Psoas muscle (tissue), 8 donors: ENCODE results near the gene THAP8. TPM values are rescaled to one million over a fixed set of nuclear protein-coding genes. Genes with fewer than 3 reads are reported as not detected.

ENCODE experiments used
- ATAC-seq, 4 donors: fragments of 200-7000 bp; cut with Tn5 transposase; one replicate each; pipeline ENCODE4 v1.9.1; 2020; ENCODE audit warnings: moderate library complexity in 3 of 4, mild to moderate bottlenecking in 2 of 4
- DNase-seq, 2 donors: peaks; one replicate each; pipeline ENCODE4 v3.0.0-alpha.2; 2020
- H3K27ac ChIP-seq: fragments of 200-600 bp; one replicate; pipeline ENCODE4 v1.8.0; 2022
- H3K27me3 ChIP-seq, 3 donors: fragments of 200-600 bp in 1 of 3; one replicate each; pipeline versions ENCODE4 v1.6.1 to v1.8.0; 2013 to 2022; ENCODE audit warnings: low read length in 2 of 3, mild to moderate bottlenecking in 2 of 3, moderate library complexity in 1 of 3; ENCODE audit not compliant: insufficient read depth in 3 of 3
- H3K36me3 ChIP-seq, 2 donors: fragments of 200-600 bp in 1 of 2; one replicate each; pipeline versions ENCODE4 v1.6.1 to v1.8.0; 2013 to 2022; ENCODE audit warnings: low read depth in 1 of 2, mild to moderate bottlenecking in 1 of 2, moderate library complexity in 1 of 2; ENCODE audit not compliant: insufficient read depth in 1 of 2
- H3K4me1 ChIP-seq: fragments of 200-600 bp; one replicate; pipeline ENCODE4 v1.8.0; 2022
- H3K4me3 ChIP-seq: fragments of 200-600 bp; one replicate; pipeline ENCODE4 v1.8.0; 2022; ENCODE audit warnings: mild to moderate bottlenecking
- H3K9me3 ChIP-seq: fragments of 200-600 bp; one replicate; pipeline ENCODE4 v1.8.0; 2022
- WGBS, 3 donors: extraction: QIAGEN DNeasy Blood & Tissue Kit; methylation state at CpG; one replicate each; pipeline versions ENCODE4 v1.1.6 to v1.1.7; 2013; 5-methylcytosine and 5-hydroxymethylcytosine counted together
- intact Hi-C, 2 donors: fragments of 100-400 bp; cut with DNase I; formaldehyde crosslinking; loops; one replicate each; pipeline versions ENCODE4 v1.11.0 to v1.14.2; 2022
- polyA plus RNA-seq, 3 donors: library from polyadenylated mRNA; stranded (reverse); fragments of 200-250 nt; gene quantifications; one replicate each; pipeline ENCODE4 v1.2.3, GENCODE V29; 2013
- total RNA-seq, 4 donors: library from RNA; stranded (reverse); fragmentation: NEBNext Ultra II Directional in 2 of 4; extraction: Animal tissue kit (Norgen Biotek cat#: 25700) in 2 of 4; gene quantifications; one replicate each; pipeline versions ENCODE4 v1.2.1 to v1.2.4, GENCODE V29; 2021 to 2023
- TF ChIP-seq, protein P1 (sequence below): fragments of 200-600 bp; IDR thresholded peaks from one replicate; pipeline ENCODE4 v1.8.0; 2022; ENCODE audit warnings: antibody characterized with exemption
- donor health status: healthy with polysubstance abuse.
- donor health status: DM: no; HTN: no; CAD: no; lungs with moderate emphysema.
- donor health status: Bipolar disorder and iron deficiency.
- donor health status: healthy.
- donor health status: DM: yes; HTN: yes; CAD: no.
- donor health status: DM: no; HTN: no; CAD: no.
- donor health status: DM: no; HTN: no; CAD: no.
- donor health status: DM: yes; HTN: yes; CAD: no.

THAP8 gene
- total and polyA plus RNA-seq, 7 donors = 1.9 to 9.6 (median 3.6) TPM

DNA sequence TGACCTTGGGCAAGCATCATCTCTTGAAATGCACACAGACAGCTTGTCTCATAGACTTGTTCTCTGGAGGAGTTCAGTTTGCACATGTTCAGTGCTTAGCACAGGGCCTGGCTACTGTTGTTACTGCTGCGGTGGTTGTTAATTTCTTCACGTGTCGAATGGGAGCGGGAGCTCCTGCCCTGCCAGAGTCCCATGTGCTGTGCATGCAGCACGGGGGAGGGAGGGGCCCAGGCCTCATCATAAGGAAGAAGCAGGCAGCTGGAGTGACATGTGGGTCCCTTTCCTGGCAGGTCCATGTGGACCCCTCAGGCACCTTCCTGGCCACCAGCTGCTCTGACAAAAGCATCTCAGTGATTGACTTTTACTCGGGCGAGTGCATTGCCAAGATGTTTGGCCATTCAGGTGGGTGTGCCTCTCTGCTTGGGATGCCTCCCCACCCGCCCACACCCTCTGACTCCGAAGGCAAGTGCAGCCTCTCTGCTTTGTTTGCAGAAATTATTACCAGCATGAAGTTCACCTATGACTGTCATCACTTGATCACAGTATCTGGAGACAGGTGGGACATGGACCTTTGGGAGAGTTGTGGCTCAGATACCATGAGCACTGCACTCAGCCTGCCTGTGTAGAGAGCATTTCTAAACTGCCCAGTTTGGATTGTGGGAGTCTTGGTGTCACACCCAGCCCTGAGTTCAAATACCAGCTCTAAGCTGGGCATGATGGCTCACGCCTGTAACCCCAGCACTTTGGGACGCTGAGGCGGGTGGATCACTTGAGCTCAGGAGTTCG is 37.0 kb upstream of the THAP8 start:
- H3K27ac ChIP-seq = no peak overlapping the region
- intact Hi-C loops = no loop called here
- H3K4me1 ChIP-seq = no peaks in the 10 kb centered on the region
- DNase-seq = no peak
- H3K27me3 ChIP-seq = no peaks in the 10 kb centered on the region
- H3K9me3 ChIP-seq = no peaks in the 10 kb centered on the region
- H3K4me3 ChIP-seq = no peak overlapping the region
- no peaks in the 10 kb centered on the region for H3K36me3 ChIP-seq
- TF ChIP-seq, protein P1, sequence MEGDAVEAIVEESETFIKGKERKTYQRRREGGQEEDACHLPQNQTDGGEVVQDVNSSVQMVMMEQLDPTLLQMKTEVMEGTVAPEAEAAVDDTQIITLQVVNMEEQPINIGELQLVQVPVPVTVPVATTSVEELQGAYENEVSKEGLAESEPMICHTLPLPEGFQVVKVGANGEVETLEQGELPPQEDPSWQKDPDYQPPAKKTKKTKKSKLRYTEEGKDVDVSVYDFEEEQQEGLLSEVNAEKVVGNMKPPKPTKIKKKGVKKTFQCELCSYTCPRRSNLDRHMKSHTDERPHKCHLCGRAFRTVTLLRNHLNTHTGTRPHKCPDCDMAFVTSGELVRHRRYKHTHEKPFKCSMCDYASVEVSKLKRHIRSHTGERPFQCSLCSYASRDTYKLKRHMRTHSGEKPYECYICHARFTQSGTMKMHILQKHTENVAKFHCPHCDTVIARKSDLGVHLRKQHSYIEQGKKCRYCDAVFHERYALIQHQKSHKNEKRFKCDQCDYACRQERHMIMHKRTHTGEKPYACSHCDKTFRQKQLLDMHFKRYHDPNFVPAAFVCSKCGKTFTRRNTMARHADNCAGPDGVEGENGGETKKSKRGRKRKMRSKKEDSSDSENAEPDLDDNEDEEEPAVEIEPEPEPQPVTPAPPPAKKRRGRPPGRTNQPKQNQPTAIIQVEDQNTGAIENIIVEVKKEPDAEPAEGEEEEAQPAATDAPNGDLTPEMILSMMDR = no peak
- ATAC-seq = no peak
- 73 to 91% (median 89%) methylated on average over 13 of the region's 13 CpGs for WGBS, 3 donors

DNA sequence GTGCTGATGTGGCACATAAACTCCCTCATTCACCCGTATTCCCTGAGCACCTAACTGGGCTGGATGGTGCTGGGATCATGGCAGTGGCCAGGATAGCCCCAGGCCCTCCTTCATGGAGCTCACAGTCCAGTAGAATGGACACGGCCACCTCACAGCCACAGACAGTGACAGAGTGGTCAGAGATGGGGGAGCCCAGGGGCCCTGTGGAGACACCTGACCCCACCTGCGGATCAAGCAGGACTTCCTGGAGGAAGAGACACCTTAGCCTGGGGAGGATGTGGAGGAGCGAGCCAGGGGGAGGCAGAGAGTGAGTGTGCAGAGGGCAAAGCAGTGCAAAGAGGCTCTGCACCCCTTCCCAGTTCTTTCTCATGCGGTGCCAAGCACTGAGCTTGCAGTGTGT is 35.8 kb upstream of the THAP8 start:
- no peaks in the 10 kb centered on the region for H3K9me3 ChIP-seq

DNA sequence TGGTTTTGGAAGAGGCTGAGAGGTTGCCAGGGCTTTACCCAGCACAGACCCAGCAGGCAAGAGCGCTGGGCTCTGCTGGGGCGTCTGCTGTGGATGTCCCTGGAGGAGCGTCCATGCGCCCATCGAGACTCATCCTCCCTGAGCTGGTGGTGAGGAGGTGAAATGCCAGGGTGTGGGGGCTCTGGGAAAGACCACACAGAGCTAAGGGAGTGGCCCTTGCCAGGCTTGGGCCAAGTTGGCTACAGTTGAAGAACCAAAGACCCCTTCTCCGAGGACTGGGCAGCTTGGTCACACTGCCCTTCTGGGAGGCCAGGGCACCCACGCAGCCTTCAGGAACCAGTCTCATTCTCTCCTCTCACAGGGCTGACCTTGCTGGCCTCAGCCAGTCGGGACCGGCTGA is 32.2 kb upstream of the THAP8 start:
- 95 to 98% (median 97%) methylated on average over 9 of the region's 9 CpGs for WGBS, 3 donors
- no peak for ATAC-seq
- intact Hi-C loops = no loop called here
- TF ChIP-seq, protein P1 = no peak
- Histone ChIP-seq H3K27ac (no peak overlapping the region), H3K9me3 (no peaks in the 10 kb centered on the region), H3K4me3 (no peak overlapping the region), H3K27me3 (no peaks in the 10 kb centered on the region), H3K36me3 (no peaks in the 10 kb centered on the region), H3K4me1 (no peaks in the 10 kb centered on the region)
- DNase-seq = no peak

More for the DNA sequence above, 35.8 kb upstream of the THAP8 start:
- ATAC-seq = no peak
- intact Hi-C loops = no loop called here
- Histone ChIP-seq H3K4me3 (no peak overlapping the region), H3K4me1 (no peaks in the 10 kb centered on the region), H3K27me3 (no peaks in the 10 kb centered on the region), H3K27ac (no peak overlapping the region), H3K36me3 (no peaks in the 10 kb centered on the region)
- no peak for DNase-seq
- TF ChIP-seq, protein P1 = no peak
- 94 to 96% (median 94%) methylated on average over 5 of the region's 5 CpGs for WGBS, 3 donors

DNA sequence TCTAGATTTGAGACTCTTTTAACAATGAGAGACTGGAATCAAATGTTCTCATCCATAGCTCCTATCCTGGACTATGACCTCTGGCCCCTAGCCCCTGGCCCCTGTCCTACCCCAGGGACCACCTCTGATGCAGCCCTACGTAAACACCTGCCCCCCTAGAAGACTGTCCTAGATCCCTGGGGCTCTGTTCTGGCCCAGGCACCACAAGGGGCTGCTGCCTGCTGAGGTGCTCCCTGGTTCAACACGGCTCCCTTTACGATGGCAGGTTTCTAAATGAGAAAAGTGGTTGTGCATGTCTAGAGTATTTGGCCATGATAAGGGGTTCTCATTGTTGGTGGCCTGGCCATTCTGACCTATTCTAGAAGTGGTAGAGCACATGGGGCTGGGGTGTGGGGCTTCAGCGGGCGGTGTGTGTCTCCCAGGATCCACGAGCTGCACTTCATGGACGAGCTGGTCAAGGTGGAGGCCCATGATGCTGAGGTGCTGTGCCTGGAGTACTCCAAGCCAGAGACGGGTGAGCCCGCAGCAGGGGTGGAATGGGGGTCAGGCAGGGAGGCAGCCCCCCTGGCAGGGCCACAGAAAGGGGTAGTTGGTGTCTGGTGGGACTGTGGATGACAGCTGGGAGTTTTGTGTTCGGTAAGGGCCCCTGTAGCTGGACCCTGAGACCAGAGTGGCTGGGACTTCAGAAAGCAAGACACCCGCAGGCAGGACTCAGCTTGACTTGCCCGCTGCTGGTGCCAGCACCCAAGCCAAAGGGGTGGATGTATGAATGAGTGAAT is 30.3 kb upstream of the THAP8 start:
- TF ChIP-seq, protein P1 = no peak
- H3K9me3 ChIP-seq = no peaks in the 10 kb centered on the region
- intact Hi-C loops = no loop called here
- DNase-seq (no peak), ATAC-seq (no peak)
- WGBS, 3 donors = 93 to 99% (median 98%) methylated on average over 12 of the region's 12 CpGs
- H3K4me1 ChIP-seq = no peaks in the 10 kb centered on the region
- H3K4me3 ChIP-seq = no peak overlapping the region
- no peaks in the 10 kb centered on the region for H3K27me3 ChIP-seq
- H3K36me3 ChIP-seq = no peaks in the 10 kb centered on the region
- no peak overlapping the region for H3K27ac ChIP-seq
